HCT116 (cell line): ENCODE data around the gene DEPDC5.

Experiments
- CBX3 ChIP-seq: IDR thresholded peaks from 2 replicates; pipeline ENCODE4 v1.6.1; 2012; ENCODE audit warnings: low read depth
- CEBPB ChIP-seq: IDR thresholded peaks from 2 replicates; pipeline ENCODE4 v1.6.1; 2012; ENCODE audit warnings: low read depth
- EZH2 ChIP-seq: fragments of 200-600 bp; sonication (generic); IDR thresholded peaks from 2 replicates; pipeline ENCODE4 v1.6.1; 2017; ENCODE audit warnings: antibody characterized with exemption, mixed run types
- EZH2phosphoT487 ChIP-seq: fragments of 200-600 bp; IDR thresholded peaks from 2 replicates; pipeline ENCODE4 v1.6.1; 2018; ENCODE audit warnings: antibody characterized with exemption, borderline replicate concordance
- FOSL1 ChIP-seq: IDR thresholded peaks from 2 replicates; pipeline ENCODE4 v1.6.1; 2012; ENCODE audit warnings: low read depth
- POLR2A ChIP-seq: IDR thresholded peaks from 2 replicates; pipeline ENCODE4 v1.7.0; 2011; ENCODE audit warnings: borderline replicate concordance; ENCODE audit not compliant: insufficient read depth, insufficient read length; ENCODE audit errors: extremely low read depth
- SP1 ChIP-seq: IDR thresholded peaks from 2 replicates; pipeline ENCODE4 v1.6.1; 2012; ENCODE audit warnings: low read depth
- YY1 ChIP-seq: IDR thresholded peaks from 2 replicates; pipeline ENCODE4 v1.6.1; 2011; ENCODE audit warnings: low read length, low read depth, moderate library complexity, mild to moderate bottlenecking; ENCODE audit not compliant: insufficient replicate concordance; ENCODE audit errors: extremely low read depth
- ZFX ChIP-seq: fragments of 450-650 bp; IDR thresholded peaks from 2 replicates; pipeline ENCODE4 v1.6.1; 2017
- TF ChIP-seq, protein P1 (sequence below), 3 experiments: fragments of 200-600 bp in 1 of 3; sonication (generic) in 1 of 3; IDR thresholded peaks in 2 of 3; conservative IDR thresholded peaks in 1 of 3; 2 replicates each; pipeline ENCODE4 v1.5.1; 2012 to 2017; ENCODE audit warnings: low read depth in 2 of 3, low read length in 2 of 3, antibody characterized with exemption in 1 of 3, borderline replicate concordance in 1 of 3, control low read depth in 1 of 3, mild to moderate bottlenecking in 1 of 3, mixed read lengths in 1 of 3, mixed run types in 1 of 3, moderate library complexity in 1 of 3; ENCODE audit not compliant: insufficient read depth in 1 of 3
- TF ChIP-seq, protein P2 (sequence below): IDR thresholded peaks from 2 replicates; pipeline ENCODE4 v1.6.1; 2012; ENCODE audit warnings: low read depth

DNA sequence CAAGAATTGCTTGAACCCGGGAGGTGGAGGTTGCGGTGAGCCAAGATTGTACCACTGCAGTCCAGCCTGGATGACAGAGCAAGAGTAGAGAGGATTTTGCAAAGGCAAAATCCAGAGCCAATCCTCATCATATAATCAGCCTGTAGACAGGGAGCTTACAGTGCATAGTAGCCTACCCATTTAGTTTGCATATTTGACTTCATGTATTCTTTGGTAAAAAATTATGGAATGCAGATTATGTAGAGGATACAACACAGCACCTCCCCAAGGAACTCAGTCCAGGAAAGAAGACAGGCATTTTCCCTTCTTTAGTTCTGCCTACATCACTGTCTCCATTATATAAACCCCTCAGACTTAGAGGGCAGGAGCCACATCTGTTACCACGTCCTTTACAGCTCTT lies 150.8 kb downstream of the DEPDC5 start:
- no peak for TF ChIP-seq EZH2
- TF ChIP-seq POLR2A, result no peak
- TF ChIP-seq CBX3, result no peak
- no peak for TF ChIP-seq CEBPB
- TF ChIP-seq, protein P1, sequence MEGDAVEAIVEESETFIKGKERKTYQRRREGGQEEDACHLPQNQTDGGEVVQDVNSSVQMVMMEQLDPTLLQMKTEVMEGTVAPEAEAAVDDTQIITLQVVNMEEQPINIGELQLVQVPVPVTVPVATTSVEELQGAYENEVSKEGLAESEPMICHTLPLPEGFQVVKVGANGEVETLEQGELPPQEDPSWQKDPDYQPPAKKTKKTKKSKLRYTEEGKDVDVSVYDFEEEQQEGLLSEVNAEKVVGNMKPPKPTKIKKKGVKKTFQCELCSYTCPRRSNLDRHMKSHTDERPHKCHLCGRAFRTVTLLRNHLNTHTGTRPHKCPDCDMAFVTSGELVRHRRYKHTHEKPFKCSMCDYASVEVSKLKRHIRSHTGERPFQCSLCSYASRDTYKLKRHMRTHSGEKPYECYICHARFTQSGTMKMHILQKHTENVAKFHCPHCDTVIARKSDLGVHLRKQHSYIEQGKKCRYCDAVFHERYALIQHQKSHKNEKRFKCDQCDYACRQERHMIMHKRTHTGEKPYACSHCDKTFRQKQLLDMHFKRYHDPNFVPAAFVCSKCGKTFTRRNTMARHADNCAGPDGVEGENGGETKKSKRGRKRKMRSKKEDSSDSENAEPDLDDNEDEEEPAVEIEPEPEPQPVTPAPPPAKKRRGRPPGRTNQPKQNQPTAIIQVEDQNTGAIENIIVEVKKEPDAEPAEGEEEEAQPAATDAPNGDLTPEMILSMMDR (IDR thresholded peaks at IDR 0.05 in 2 of 3, conservative IDR thresholded peaks at IDR 0.05 in 1 of 3; ENCODE audit: borderline replicate concordance in 1 of 3, insufficient read depth in 1 of 3, low read depth in 2 of 3, low read length in 2 of 3), result no peak
- TF ChIP-seq, protein P2, sequence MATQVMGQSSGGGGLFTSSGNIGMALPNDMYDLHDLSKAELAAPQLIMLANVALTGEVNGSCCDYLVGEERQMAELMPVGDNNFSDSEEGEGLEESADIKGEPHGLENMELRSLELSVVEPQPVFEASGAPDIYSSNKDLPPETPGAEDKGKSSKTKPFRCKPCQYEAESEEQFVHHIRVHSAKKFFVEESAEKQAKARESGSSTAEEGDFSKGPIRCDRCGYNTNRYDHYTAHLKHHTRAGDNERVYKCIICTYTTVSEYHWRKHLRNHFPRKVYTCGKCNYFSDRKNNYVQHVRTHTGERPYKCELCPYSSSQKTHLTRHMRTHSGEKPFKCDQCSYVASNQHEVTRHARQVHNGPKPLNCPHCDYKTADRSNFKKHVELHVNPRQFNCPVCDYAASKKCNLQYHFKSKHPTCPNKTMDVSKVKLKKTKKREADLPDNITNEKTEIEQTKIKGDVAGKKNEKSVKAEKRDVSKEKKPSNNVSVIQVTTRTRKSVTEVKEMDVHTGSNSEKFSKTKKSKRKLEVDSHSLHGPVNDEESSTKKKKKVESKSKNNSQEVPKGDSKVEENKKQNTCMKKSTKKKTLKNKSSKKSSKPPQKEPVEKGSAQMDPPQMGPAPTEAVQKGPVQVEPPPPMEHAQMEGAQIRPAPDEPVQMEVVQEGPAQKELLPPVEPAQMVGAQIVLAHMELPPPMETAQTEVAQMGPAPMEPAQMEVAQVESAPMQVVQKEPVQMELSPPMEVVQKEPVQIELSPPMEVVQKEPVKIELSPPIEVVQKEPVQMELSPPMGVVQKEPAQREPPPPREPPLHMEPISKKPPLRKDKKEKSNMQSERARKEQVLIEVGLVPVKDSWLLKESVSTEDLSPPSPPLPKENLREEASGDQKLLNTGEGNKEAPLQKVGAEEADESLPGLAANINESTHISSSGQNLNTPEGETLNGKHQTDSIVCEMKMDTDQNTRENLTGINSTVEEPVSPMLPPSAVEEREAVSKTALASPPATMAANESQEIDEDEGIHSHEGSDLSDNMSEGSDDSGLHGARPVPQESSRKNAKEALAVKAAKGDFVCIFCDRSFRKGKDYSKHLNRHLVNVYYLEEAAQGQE, result no peak
- no peak for TF ChIP-seq SP1
- no peak for TF ChIP-seq YY1
- TF ChIP-seq EZH2phosphoT487, result no peak
- TF ChIP-seq FOSL1, result no peak
- TF ChIP-seq ZFX, result no peak
